ENCODE results near the gene USP6.
A peak's percentile ranks its signal among the peaks of the same experiment; 100 is the strongest.
"Not testable (repeated sequence)": the region's sequence is repeated elsewhere in the genome, so short reads cannot be mapped to it uniquely, and the experiment has no call there.

The USP6 gene

DNA sequence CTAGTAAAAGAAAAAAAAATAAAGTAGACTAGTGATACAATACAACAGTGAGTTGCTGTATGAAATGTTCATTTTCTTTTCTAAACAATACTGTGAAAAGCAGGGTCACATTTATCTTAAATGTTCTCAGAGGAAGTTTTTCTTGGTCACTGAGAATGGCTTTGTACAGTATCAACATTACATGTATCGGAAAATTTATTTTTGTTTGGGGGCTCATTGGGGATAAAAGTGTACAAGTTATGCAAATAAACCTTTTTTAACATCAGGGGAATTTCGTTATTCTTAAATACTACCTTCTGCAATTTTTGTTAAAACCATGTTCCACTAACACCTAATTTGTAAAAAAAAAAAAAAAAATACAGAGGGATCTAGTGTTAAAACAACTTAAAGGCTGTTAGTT, 84.5 kb downstream of the USP6 start:
- TF ChIP-seq POLR2A (IDR thresholded peaks at IDR 0.05; ENCODE audit: low read depth, low read length) = no peak
- no peak for TF ChIP-seq TAF1 (IDR thresholded peaks at IDR 0.05; ENCODE audit: borderline replicate concordance, low read depth, low read length)
- TF ChIP-seq POLR2AphosphoS5 (IDR thresholded peaks at IDR 0.05; ENCODE audit: low read depth, low read length) = no peak
- DNase-seq (ENCODE audit: insufficient read length) (no peak), FAIRE-seq (peak; percentile 9)

DNA sequence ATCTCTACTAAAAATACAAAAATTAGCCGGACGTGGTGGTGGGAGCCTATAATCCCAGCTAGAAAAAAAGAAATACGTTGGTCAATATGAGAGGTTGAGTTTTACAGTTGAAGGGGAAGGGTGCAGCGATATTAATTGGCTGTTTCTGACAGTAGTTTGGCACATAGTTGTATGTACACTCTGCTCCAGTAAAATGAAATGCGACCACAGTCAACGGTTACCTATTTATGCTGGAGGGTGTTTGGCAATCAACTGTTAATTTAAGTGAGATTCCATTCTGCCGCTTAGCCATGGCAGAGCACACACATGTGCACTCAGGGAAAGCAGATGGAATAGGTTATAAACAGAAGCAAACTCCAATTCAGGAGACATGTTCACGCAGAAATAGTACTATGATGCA, 85.2 kb downstream of the USP6 start:
- FAIRE-seq = peak; percentile 33
- no peak for TF ChIP-seq POLR2A (IDR thresholded peaks at IDR 0.05; ENCODE audit: low read depth, low read length)
- no peak for TF ChIP-seq POLR2AphosphoS5 (IDR thresholded peaks at IDR 0.05; ENCODE audit: low read depth, low read length)
- DNase-seq (ENCODE audit: insufficient read length) = no peak

- TF ChIP-seq TAF1 (IDR thresholded peaks at IDR 0.05; ENCODE audit: borderline replicate concordance, low read depth, low read length) (no peak), POLR2A (IDR thresholded peaks at IDR 0.05; ENCODE audit: low read depth, low read length) (no peak), POLR2AphosphoS5 (IDR thresholded peaks at IDR 0.05; ENCODE audit: low read depth, low read length) (no peak)
- DNase-seq (ENCODE audit: insufficient read length) (no peak), FAIRE-seq (no peak)
Measured at GRCh38 chr17:5203178-5203907, 87.5 kb downstream of the USP6 start.

- FAIRE-seq (peak; percentile 75), DNase-seq (ENCODE audit: insufficient read length) (no peak)
Measured at GRCh38 chr17:5203908-5204294, 88.1 kb downstream of the USP6 start.

DNA sequence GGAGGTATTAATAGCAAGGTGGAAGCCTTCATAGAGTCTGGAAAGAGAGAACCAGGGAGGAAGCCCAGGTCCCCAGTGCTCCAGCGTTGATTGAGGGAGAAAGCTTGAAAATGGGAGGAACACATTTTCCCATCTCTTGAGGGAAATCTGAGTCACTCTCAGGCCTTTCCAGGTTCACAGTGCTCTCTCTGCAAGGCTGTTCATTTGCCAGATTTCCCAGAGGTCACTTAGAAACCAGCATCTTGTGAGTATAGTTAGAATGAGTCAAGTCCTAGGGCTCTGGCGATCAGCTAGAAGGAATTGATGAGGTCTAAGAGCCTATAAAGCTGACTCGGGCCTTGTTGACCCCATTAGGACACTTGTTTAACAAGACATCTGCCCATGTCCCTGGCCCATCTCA, 93.6 kb downstream of the USP6 start:
- DNase-seq (ENCODE audit: insufficient read length) (no peak), FAIRE-seq (peak; percentile 33)
- TF ChIP-seq TAF1 (IDR thresholded peaks at IDR 0.05; ENCODE audit: borderline replicate concordance, low read depth, low read length) = no peak
- no peak; the same call in 1 of the 2 replicates for TF ChIP-seq POLR2A (IDR thresholded peaks at IDR 0.05; ENCODE audit: low read depth, low read length)
- no peak for TF ChIP-seq POLR2AphosphoS5 (IDR thresholded peaks at IDR 0.05; ENCODE audit: low read depth, low read length)

More at GRCh38 chr17:5203908-5204294, 88.1 kb downstream of the USP6 start:
- no peak for TF ChIP-seq POLR2A (IDR thresholded peaks at IDR 0.05; ENCODE audit: low read depth, low read length)
- TF ChIP-seq TAF1 (IDR thresholded peaks at IDR 0.05; ENCODE audit: borderline replicate concordance, low read depth, low read length) = no peak
- TF ChIP-seq POLR2AphosphoS5 (IDR thresholded peaks at IDR 0.05; ENCODE audit: low read depth, low read length) = no peak

- TF ChIP-seq POLR2AphosphoS5 (IDR thresholded peaks at IDR 0.05; ENCODE audit: low read depth, low read length) (no peak), POLR2A (IDR thresholded peaks at IDR 0.05; ENCODE audit: low read depth, low read length) (no peak; the same call in 1 of the 2 replicates), TAF1 (IDR thresholded peaks at IDR 0.05; ENCODE audit: borderline replicate concordance, low read depth, low read length) (no peak)
Measured at GRCh38 chr17:5210091-5210490, 94.3 kb downstream of the USP6 start.

GRCh38 chr17:5210614-5211252, 94.9 kb downstream of the USP6 start:
- no peak for DNase-seq (ENCODE audit: insufficient read length)
- no peak for TF ChIP-seq TAF1 (IDR thresholded peaks at IDR 0.05; ENCODE audit: borderline replicate concordance, low read depth, low read length)
- TF ChIP-seq POLR2A (IDR thresholded peaks at IDR 0.05; ENCODE audit: low read depth, low read length) = no peak
- TF ChIP-seq POLR2AphosphoS5 (IDR thresholded peaks at IDR 0.05; ENCODE audit: low read depth, low read length) = no peak
- peak; percentile 81 for FAIRE-seq

More at GRCh38 chr17:5210091-5210490, 94.3 kb downstream of the USP6 start:
- DNase-seq (ENCODE audit: insufficient read length) = no peak
- FAIRE-seq = no peak

DNA sequence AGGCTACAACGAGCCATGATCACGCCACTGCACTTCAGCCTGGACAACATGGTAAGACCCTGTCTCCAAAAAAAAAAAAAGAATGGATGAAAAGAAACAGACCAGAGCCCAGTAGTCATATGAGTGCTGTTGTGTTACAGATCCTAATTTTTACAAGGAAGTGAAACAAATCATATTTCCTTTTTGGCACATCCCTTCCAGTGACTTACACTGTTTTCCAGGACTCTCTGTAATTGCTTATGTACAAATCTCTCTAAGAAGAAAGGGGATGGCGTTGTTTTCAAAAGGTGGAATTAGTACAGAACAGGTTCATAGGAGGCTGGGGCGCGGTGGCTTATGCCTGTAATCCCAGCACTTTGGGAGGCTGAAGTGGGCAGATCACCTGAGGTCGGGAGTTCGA, 95.6 kb downstream of the USP6 start:
- TF ChIP-seq POLR2AphosphoS5 (IDR thresholded peaks at IDR 0.05; ENCODE audit: low read depth, low read length) (no peak), POLR2A (IDR thresholded peaks at IDR 0.05; ENCODE audit: low read depth, low read length) (no peak), TAF1 (IDR thresholded peaks at IDR 0.05; ENCODE audit: borderline replicate concordance, low read depth, low read length) (no peak)
- no peak for FAIRE-seq

GRCh38 chr17:5217562-5217961, 101.7 kb downstream of the USP6 start:
- DNase-seq (ENCODE audit: insufficient read length); FAIRE-seq: not testable (repeated sequence)

More for the DNA sequence above, 95.6 kb downstream of the USP6 start:
- no peak for DNase-seq (ENCODE audit: insufficient read length)

DNA sequence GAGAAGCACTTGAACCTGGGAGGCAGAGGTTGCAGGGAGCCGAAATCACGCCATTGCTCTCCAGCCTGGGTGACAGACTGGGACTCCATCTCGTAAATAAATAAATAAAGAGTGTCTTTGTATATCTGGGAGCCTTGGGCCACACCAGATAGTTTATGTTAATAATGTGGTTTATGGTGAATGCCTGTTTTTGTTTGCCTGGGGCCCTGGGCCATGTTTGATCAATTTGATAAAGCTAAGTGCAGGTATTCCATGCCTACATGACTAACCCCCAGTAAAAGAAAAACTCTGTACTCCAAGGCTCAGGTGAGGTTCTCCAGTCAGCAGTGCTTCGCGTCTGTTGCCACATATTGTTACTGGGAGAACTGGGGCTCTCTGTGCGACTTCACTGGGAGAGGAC, 103.7 kb downstream of the USP6 start:
- TF ChIP-seq POLR2AphosphoS5 (IDR thresholded peaks at IDR 0.05; ENCODE audit: low read depth, low read length) (no peak), TAF1 (IDR thresholded peaks at IDR 0.05; ENCODE audit: borderline replicate concordance, low read depth, low read length) (no peak), POLR2A (IDR thresholded peaks at IDR 0.05; ENCODE audit: low read depth, low read length) (no peak)
- FAIRE-seq (no peak), DNase-seq (ENCODE audit: insufficient read length) (no peak)

GRCh38 chr17:5220074-5220473, 104.2 kb downstream of the USP6 start:
- TF ChIP-seq POLR2A (IDR thresholded peaks at IDR 0.05; ENCODE audit: low read depth, low read length) = no peak
- no peak for TF ChIP-seq TAF1 (IDR thresholded peaks at IDR 0.05; ENCODE audit: borderline replicate concordance, low read depth, low read length)
- TF ChIP-seq POLR2AphosphoS5 (IDR thresholded peaks at IDR 0.05; ENCODE audit: low read depth, low read length) = no peak
- DNase-seq (ENCODE audit: insufficient read length) (no peak), FAIRE-seq (no peak)

DNA sequence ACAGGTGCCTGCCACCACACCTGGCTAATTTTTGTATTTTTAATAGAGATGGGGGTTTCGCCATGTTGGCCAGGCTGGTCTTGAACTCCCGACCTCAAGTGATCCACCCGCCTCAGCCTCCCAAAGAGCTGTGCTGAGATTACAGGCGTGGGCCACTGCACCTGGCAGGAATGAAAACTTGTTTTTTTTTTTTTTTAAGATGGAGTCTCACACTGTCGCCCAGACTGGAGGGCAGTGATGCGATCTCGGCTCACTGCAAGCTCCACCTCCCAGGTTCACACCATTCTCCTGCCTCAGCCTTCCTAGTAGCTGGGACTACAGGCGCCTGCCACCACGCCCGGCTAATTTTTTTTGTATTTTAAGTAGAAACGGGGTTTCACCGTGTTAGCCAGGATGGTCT, 106.1 kb downstream of the USP6 start:
- DNase-seq (ENCODE audit: insufficient read length); FAIRE-seq: not testable (repeated sequence)

Measured in GM12892 (cell line).